GM12878 (cell line): Measurements from ENCODE around the gene ANO5. TPM values are rescaled to one million over a fixed set of nuclear protein-coding genes. Genes with fewer than 3 reads are reported as not detected.

Experiments
- ATAC-seq: fragments of 200-7000 bp; cut with Tn5 transposase; 3 replicates; pipeline ENCODE4 v1.9.1; 2020; ENCODE audit warnings: mild to moderate bottlenecking, moderate library complexity
- BruUV-seq: library from RNA; stranded (reverse); fragments of 400-500 nt; replicated peaks from 2 replicates; lab custom pipeline; 2021; lab: Mats Ljungman, UMichigan
- CTCF ChIA-PET: fragments of 300-600 bp; sonication (Branson Sonifier 250); formaldehyde crosslinking; extraction: SDS; loops from one replicate; lab custom pipeline; 2021; ENCODE audit warnings: inconsistent platforms; lab: Yijun Ruan, JAX
- POLR2A ChIA-PET: fragments of 350-600 bp; formaldehyde crosslinking; extraction: SDS; loops from one replicate; lab custom pipeline; 2021; ENCODE audit warnings: inconsistent platforms; lab: Charles Lee
- RAD21 ChIA-PET: fragments of 300-600 bp; sonication (Branson Sonifier 250); formaldehyde crosslinking; loops from one replicate; lab custom pipeline; 2023; ENCODE audit warnings: antibody characterized with exemption; ENCODE audit not compliant: unreplicated experiment; lab: Charles Lee
- SMC1A ChIA-PET: fragments of 300-600 bp; sonication (Branson Sonifier 250); formaldehyde crosslinking; loops from one replicate; lab custom pipeline; 2023; ENCODE audit not compliant: unreplicated experiment, uncharacterized antibody; lab: Charles Lee
- DNase-seq: peaks from one replicate; pipeline ENCODE4 v3.0.0-alpha.2; 2011; ENCODE audit warnings: low read depth, low spot score
- FAIRE-seq: peaks from 3 replicates; lab custom pipeline; 2011; peaks lifted over from hg19 to GRCh38; lab: Jason Lieb, UNC
- H2AFZ ChIP-seq: 2 replicates; pipeline ENCODE4 v1.6.0; 2011; ENCODE audit warnings: low read depth, low read length, control low read depth; ENCODE audit not compliant: control insufficient read depth
- H3K27ac ChIP-seq: 2 replicates; pipeline ENCODE4 v1.5.1; 2011; ENCODE audit warnings: control low read depth; ENCODE audit not compliant: control insufficient read depth, insufficient read depth
- H3K27me3 ChIP-seq, 2 experiments: replicated peaks in 1 of 2; 2 replicates each; pipeline versions ENCODE4 v1.6.0 to v1.6.1; 2011; ENCODE audit warnings: low read length in 1 of 2; ENCODE audit not compliant: control insufficient read depth in 2 of 2, insufficient read depth in 2 of 2
- H3K36me3 ChIP-seq, 2 experiments: 2 replicates each; pipeline ENCODE4 v1.5.1; 2011; ENCODE audit warnings: low read length in 1 of 2; ENCODE audit not compliant: control insufficient read depth in 2 of 2, insufficient read depth in 2 of 2
- H3K4me1 ChIP-seq: 2 replicates; pipeline ENCODE4 v1.6.1; 2011; ENCODE audit warnings: mild to moderate bottlenecking, low read length, moderate library complexity, mixed read lengths; ENCODE audit not compliant: control insufficient read depth, insufficient read depth
- H3K4me2 ChIP-seq: 2 replicates; pipeline ENCODE4 v1.6.0; 2011; ENCODE audit warnings: control low read depth; ENCODE audit not compliant: control insufficient read depth, insufficient read depth
- H3K4me3 ChIP-seq: fragments of 200-600 bp; sonication (generic); 2 replicates; pipeline ENCODE4 v1.5.1; 2016
- H3K79me2 ChIP-seq: 2 replicates; pipeline ENCODE4 v1.6.0; 2011; ENCODE audit warnings: low read length; ENCODE audit not compliant: control insufficient read depth, insufficient read depth
- H3K9ac ChIP-seq: 2 replicates; pipeline ENCODE4 v1.8.0; 2011; ENCODE audit warnings: low read length, control low read depth, mixed read lengths; ENCODE audit not compliant: control insufficient read depth, insufficient read depth
- H3K9me3 ChIP-seq: replicated peaks from 3 replicates; pipeline ENCODE4 v1.5.1; 2011; ENCODE audit warnings: mild to moderate bottlenecking, low read length; ENCODE audit not compliant: control insufficient read depth, insufficient read depth
- H4K20me1 ChIP-seq: 2 replicates; pipeline ENCODE4 v1.6.0; 2011; ENCODE audit not compliant: control insufficient read depth, insufficient read depth
- MEF2A ChIP-seq: IDR thresholded peaks from 2 replicates; pipeline ENCODE4 v1.6.1; 2011; ENCODE audit warnings: low read depth, mild to moderate bottlenecking, low read length, moderate library complexity; ENCODE audit not compliant: insufficient read depth
- MYB ChIP-seq: fragments of 150-350 bp; IDR thresholded peaks from 2 replicates; pipeline ENCODE4 v1.6.1; 2014; ENCODE audit warnings: mild to moderate bottlenecking, low read depth, low read length, borderline replicate concordance
- POLR2AphosphoS5 ChIP-seq: IDR thresholded peaks from 2 replicates; pipeline ENCODE4 v1.6.1; 2011; ENCODE audit warnings: mild to moderate bottlenecking, low read length, inconsistent platforms
- RELA ChIP-seq: fragments of 450-650 bp; IDR thresholded peaks from 2 replicates; pipeline ENCODE4 v1.8.0; 2014; ENCODE audit warnings: borderline replicate concordance; ENCODE audit not compliant: partially characterized antibody
- REST ChIP-seq: IDR thresholded peaks from 2 replicates; pipeline ENCODE4 v1.6.1; 2012; ENCODE audit warnings: mild to moderate bottlenecking, low read depth, low read length
- SIX5 ChIP-seq: IDR thresholded peaks from 2 replicates; pipeline ENCODE4 v1.6.1; 2011; ENCODE audit warnings: mild to moderate bottlenecking, low read depth, low read length, moderate library complexity; ENCODE audit not compliant: severe bottlenecking
- SMAD1 ChIP-seq: fragments of 450-650 bp; IDR thresholded peaks from 2 replicates; pipeline ENCODE4 v1.6.1; 2018; ENCODE audit warnings: mild to moderate bottlenecking, low read depth; ENCODE audit not compliant: partially characterized antibody
- SP1 ChIP-seq: IDR thresholded peaks from one replicate; pipeline ENCODE4 v1.6.1; 2011; ENCODE audit warnings: low read depth, low read length
- SREBF2 ChIP-seq: IDR thresholded peaks from 2 replicates; pipeline ENCODE4 v1.6.1; 2012; ENCODE audit warnings: mild to moderate bottlenecking, low read length
- TARDBP ChIP-seq: IDR thresholded peaks from 2 replicates; pipeline ENCODE4 v1.6.1; 2016; ENCODE audit warnings: borderline replicate concordance
- ZNF384 ChIP-seq: IDR thresholded peaks from 2 replicates; pipeline ENCODE4 v1.6.1; 2012; ENCODE audit warnings: low read depth, mild to moderate bottlenecking, low read length, improper control_type of control experiment, borderline replicate concordance
- WGBS: methylation state at CpG from one replicate; pipeline ENCODE4 v1.1.6; 2016; ENCODE audit warnings: low lambda C conversion rate; ENCODE audit not compliant: insufficient replicate concordance, insufficient coverage; ENCODE audit errors: missing lambda C conversion rate; 5-methylcytosine and 5-hydroxymethylcytosine counted together
- in situ Hi-C: fragments of 300-500 bp; cut with MboI; formaldehyde crosslinking; loops from 9 replicates; pipeline ENCODE4 v1.14.3; 2018; ENCODE audit warnings: mixed read lengths
- intact Hi-C: fragments of 100-400 bp; cut with micrococcal nuclease; formaldehyde crosslinking; loops from one replicate; pipeline ENCODE4 v1.14.2; 2022; ENCODE audit not compliant: unreplicated experiment
- polyA plus RNA-seq, 11 experiments: library from polyadenylated mRNA; depleted of rRNA in 4 of 11; unstranded in 6 of 11; stranded (reverse) in 5 of 11; fragments of >200 nt; fragmentation: Nextera tagmentation in 4 of 11; fragmentation: Illumina TruSeq in 1 of 11; extraction: Ambion mirVana in 4 of 11; extraction: Trizol in 1 of 11; gene quantifications; 1 replicate in 1 of 11; 2 replicates in 10 of 11; pipeline versions ENCODE4 v1.2.1 to v1.2.3, GENCODE V29; 2011 to 2016; ENCODE audit warnings: inconsistent platforms in 2 of 11, missing spikeins in 2 of 11, low read depth in 1 of 11
- total RNA-seq, 4 experiments: library from RNA; depleted of rRNA in 3 of 4; stranded (reverse); fragments of >200 nt in 3 of 4; fragmentation: Illumina TruSeq in 1 of 4; extraction: Trizol in 1 of 4; gene quantifications; 2 replicates each; pipeline versions ENCODE4 v1.2.1 to v1.2.3, GENCODE V29; 2013 to 2021
- TF ChIP-seq, protein P1 (sequence below): fragments of 450-650 bp; IDR thresholded peaks from 2 replicates; pipeline ENCODE4 v1.6.1; 2017; ENCODE audit warnings: mild to moderate bottlenecking, low read depth, inconsistent platforms; ENCODE audit not compliant: poor library complexity, severe bottlenecking
- TF ChIP-seq, protein P2 (sequence below): fragments of 450-650 bp; IDR thresholded peaks from 2 replicates; pipeline ENCODE4 v1.6.1; 2017; ENCODE audit warnings: mild to moderate bottlenecking

Gene ANO5
- total and polyA plus RNA-seq, 10 of the 15 experiments (the other 5 are each of a cell fraction or from before 2014, with no cell fraction given), result 1.6 to 10.2 (median 4.1) TPM

DNA sequence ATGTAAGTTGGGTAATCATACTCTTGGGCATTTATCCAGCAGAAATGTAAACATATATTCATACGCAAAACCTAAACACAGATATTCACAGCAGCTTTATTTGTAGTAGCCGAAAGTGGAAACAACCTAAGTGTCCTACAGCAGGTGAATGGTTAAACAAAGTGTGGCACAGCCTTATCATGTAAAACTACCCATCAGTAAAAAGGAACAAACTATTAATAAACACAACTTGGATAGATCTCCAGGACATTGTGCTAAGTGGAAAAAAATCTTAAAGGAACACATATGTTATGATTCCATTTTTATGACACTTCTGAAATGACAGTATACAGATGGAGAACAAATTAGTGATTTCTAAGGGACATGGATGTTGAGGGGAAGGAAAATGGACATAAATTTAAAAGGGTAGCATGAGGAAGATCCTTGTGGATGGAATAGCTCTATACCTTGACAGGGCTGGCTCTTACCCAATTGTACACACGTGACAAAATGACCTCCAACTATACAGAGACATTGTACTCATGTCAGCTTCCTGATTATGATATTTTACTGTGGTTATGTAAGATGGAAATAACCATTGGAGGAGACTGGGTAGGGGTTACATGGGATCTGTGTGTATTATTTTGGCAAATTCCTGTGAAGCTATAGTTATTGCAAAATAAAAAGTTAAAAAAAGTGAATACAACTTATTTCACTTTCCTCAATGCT is 15.4 kb downstream of the ANO5 start:
- Histone ChIP-seq H3K4me2 (no peak overlapping the region), H4K20me1 (no peaks in the 10 kb centered on the region), H3K27ac (no peak overlapping the region), H3K4me1 (no peaks in the 10 kb centered on the region), H3K27me3 (no peaks in the 10 kb centered on the region), H3K9ac (no peak overlapping the region), H3K4me3 (no peak overlapping the region), H3K9me3 (no peaks in the 10 kb centered on the region), H2AFZ (no peak overlapping the region), H3K79me2 (no peaks in the 10 kb centered on the region), H3K36me3 (no peaks in the 10 kb centered on the region)
- in situ Hi-C loops (no loop called here), intact Hi-C loops (no loop called here)
- RAD21 ChIA-PET, result interaction anchor here (1.0 kb wide), 1 partner anchor 37 kb away, joined by 3 read pairs; no protein-coding TSS in a partner anchor
- 46% methylated on average over 3 of the region's 3 CpGs for WGBS
- SMC1A ChIA-PET, result interaction anchor here (1.0 to 2.8 kb wide), 5 partner anchors 10 to 37 kb away, joined by 3 to 16 read pairs (median 5); no protein-coding TSS in a partner anchor
- FAIRE-seq (no peak), DNase-seq (no peak), ATAC-seq (no peak; the same call in 2 of the 3 replicates)
- POLR2A ChIA-PET, result interaction anchor here (0.6 kb wide), 1 partner anchor 31 kb away, joined by 3 read pairs; no protein-coding TSS in a partner anchor
- no TSS peak for BruUV-seq
- CTCF ChIA-PET, result interaction anchor here (0.7 to 2.4 kb wide), 3 partner anchors 11 to 38 kb away, joined by 3 to 8 read pairs (median 6); no protein-coding TSS in a partner anchor
- TF ChIP-seq SMAD1 (no peak), SREBF2 (no peak), RELA (no peak), TARDBP (no peak), SP1 (no peak), SIX5 (no peak), REST (no peak), MEF2A (no peak), POLR2AphosphoS5 (no peak), MYB (no peak), ZNF384 (no peak)
- TF ChIP-seq, protein P1, sequence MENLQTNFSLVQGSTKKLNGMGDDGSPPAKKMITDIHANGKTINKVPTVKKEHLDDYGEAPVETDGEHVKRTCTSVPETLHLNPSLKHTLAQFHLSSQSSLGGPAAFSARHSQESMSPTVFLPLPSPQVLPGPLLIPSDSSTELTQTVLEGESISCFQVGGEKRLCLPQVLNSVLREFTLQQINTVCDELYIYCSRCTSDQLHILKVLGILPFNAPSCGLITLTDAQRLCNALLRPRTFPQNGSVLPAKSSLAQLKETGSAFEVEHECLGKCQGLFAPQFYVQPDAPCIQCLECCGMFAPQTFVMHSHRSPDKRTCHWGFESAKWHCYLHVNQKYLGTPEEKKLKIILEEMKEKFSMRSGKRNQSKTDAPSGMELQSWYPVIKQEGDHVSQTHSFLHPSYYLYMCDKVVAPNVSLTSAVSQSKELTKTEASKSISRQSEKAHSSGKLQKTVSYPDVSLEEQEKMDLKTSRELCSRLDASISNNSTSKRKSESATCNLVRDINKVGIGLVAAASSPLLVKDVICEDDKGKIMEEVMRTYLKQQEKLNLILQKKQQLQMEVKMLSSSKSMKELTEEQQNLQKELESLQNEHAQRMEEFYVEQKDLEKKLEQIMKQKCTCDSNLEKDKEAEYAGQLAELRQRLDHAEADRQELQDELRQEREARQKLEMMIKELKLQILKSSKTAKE, result no peak
- TF ChIP-seq, protein P2, sequence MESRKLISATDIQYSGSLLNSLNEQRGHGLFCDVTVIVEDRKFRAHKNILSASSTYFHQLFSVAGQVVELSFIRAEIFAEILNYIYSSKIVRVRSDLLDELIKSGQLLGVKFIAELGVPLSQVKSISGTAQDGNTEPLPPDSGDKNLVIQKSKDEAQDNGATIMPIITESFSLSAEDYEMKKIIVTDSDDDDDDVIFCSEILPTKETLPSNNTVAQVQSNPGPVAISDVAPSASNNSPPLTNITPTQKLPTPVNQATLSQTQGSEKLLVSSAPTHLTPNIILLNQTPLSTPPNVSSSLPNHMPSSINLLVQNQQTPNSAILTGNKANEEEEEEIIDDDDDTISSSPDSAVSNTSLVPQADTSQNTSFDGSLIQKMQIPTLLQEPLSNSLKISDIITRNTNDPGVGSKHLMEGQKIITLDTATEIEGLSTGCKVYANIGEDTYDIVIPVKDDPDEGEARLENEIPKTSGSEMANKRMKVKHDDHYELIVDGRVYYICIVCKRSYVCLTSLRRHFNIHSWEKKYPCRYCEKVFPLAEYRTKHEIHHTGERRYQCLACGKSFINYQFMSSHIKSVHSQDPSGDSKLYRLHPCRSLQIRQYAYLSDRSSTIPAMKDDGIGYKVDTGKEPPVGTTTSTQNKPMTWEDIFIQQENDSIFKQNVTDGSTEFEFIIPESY, result no peak
